Liver (tissue), 3 donors: ENCODE data around the gene POMT1.

Experiments used
- ATF3 ChIP-seq: IDR thresholded peaks from 2 replicates; pipeline ENCODE4 v1.6.1; 2016; ENCODE audit warnings: antibody characterized with exemption
- CTCF ChIP-seq: fragments of 150-350 bp; IDR thresholded peaks from 2 replicates; pipeline ENCODE4 v1.5.1; 2017; ENCODE audit warnings: improper control_type of control experiment, low read depth, low read length; ENCODE audit not compliant: missing input control
- EGR1 ChIP-seq, 2 donors: IDR thresholded peaks; 2 replicates each; pipeline ENCODE4 v1.6.1; 2016 to 2018; ENCODE audit warnings: antibody characterized with exemption in 2 of 2, low read depth in 2 of 2
- FOXA1 ChIP-seq: IDR thresholded peaks from 2 replicates; pipeline ENCODE4 v1.6.1; 2016; ENCODE audit warnings: antibody characterized with exemption
- GABPA ChIP-seq, 2 donors: IDR thresholded peaks in 1 of 2; conservative IDR thresholded peaks in 1 of 2; 2 replicates each; pipeline ENCODE4 v1.6.1; 2016; ENCODE audit warnings: antibody characterized with exemption in 2 of 2, mild to moderate bottlenecking in 1 of 2, moderate library complexity in 1 of 2
- HNF4G ChIP-seq: IDR thresholded peaks from 2 replicates; pipeline ENCODE4 v1.6.1; 2016; ENCODE audit warnings: antibody characterized with exemption
- JUND ChIP-seq, 2 donors: IDR thresholded peaks; 2 replicates each; pipeline ENCODE4 v1.6.1; 2016; ENCODE audit warnings: antibody characterized with exemption in 2 of 2
- MAX ChIP-seq: IDR thresholded peaks from 2 replicates; pipeline ENCODE4 v1.6.1; 2016; ENCODE audit warnings: antibody characterized with exemption
- RAD21 ChIP-seq, 2 donors: IDR thresholded peaks; 2 replicates each; pipeline ENCODE4 v1.6.1; 2016; ENCODE audit warnings: antibody characterized with exemption in 2 of 2, mild to moderate bottlenecking in 2 of 2
- REST ChIP-seq: IDR thresholded peaks from 2 replicates; pipeline ENCODE4 v1.6.1; 2016; ENCODE audit warnings: antibody characterized with exemption, mild to moderate bottlenecking
- SP1 ChIP-seq: IDR thresholded peaks from 2 replicates; pipeline ENCODE4 v1.6.1; 2018; ENCODE audit warnings: antibody characterized with exemption, mild to moderate bottlenecking
- TAF1 ChIP-seq: conservative IDR thresholded peaks from 2 replicates; pipeline ENCODE4 v1.6.1; 2016; ENCODE audit warnings: antibody characterized with exemption, mild to moderate bottlenecking
- YY1 ChIP-seq: IDR thresholded peaks from 2 replicates; pipeline ENCODE4 v1.6.1; 2016; ENCODE audit warnings: antibody characterized with exemption, mild to moderate bottlenecking
- donor health status: healthy.
- donor health status: healthy.

GRCh38 chr9:131476777-131477345, 25.9 kb upstream of the POMT1 start:
- TF ChIP-seq ATF3, result no peak
- no peak for TF ChIP-seq CTCF
- TF ChIP-seq SP1, result no peak
- no peak for TF ChIP-seq REST
- no peak for TF ChIP-seq TAF1
- no peak for TF ChIP-seq YY1
- TF ChIP-seq EGR1 (IDR thresholded peaks at IDR 0.05; ENCODE audit: low read depth in 2 of 2), result no peak
- no peak for TF ChIP-seq MAX
- TF ChIP-seq GABPA (IDR thresholded peaks at IDR 0.05 in 1 of 2, conservative IDR thresholded peaks at IDR 0.05 in 1 of 2), result no peak
- TF ChIP-seq JUND (IDR thresholded peaks at IDR 0.05), result no peak
- no peak for TF ChIP-seq RAD21 (IDR thresholded peaks at IDR 0.05)
- TF ChIP-seq FOXA1, result no peak
- no peak for TF ChIP-seq HNF4G
